Measurements from ENCODE around the gene ITGA1.

GRCh38 chr5:52743970-52744369, 43.7 kb upstream of the ITGA1 start:
- TF ChIP-seq EP300 (IDR thresholded peaks at IDR 0.05) (no peak), CTCF (IDR thresholded peaks at IDR 0.05) (no peak), POLR2A (IDR thresholded peaks at IDR 0.05) (no peak)
